Loucy (cell line): ENCODE data around the gene PMEPA1.

Source experiments
- H2AFZ ChIP-seq: fragments of 200-600 bp; sonication (generic); 2 replicates; pipeline ENCODE4 v1.6.0; 2016; ENCODE audit warnings: antibody characterized with exemption, mild to moderate bottlenecking, low read length, moderate library complexity
- H3F3A ChIP-seq: fragments of 200-600 bp; 2 replicates; pipeline ENCODE4 v1.6.0; 2016; ENCODE audit warnings: antibody characterized with exemption, low read depth, mild to moderate bottlenecking
- H3K27me3 ChIP-seq: fragments of 200-600 bp; sonication (generic); 2 replicates; pipeline ENCODE4 v1.6.1; 2014; ENCODE audit warnings: low read length, mild to moderate bottlenecking; ENCODE audit not compliant: insufficient read depth, poor library complexity, severe bottlenecking
- H3K36me3 ChIP-seq: fragments of 200-600 bp; sonication (generic); 2 replicates; pipeline ENCODE4 v1.6.1; 2016; ENCODE audit warnings: low read length; ENCODE audit not compliant: insufficient read depth
- H3K4me1 ChIP-seq: fragments of 200-600 bp; sonication (generic); 2 replicates; pipeline ENCODE4 v1.5.1; 2014; ENCODE audit warnings: low read length, mild to moderate bottlenecking; ENCODE audit not compliant: insufficient read depth, poor library complexity, severe bottlenecking
- H3K4me2 ChIP-seq: fragments of 200-600 bp; sonication (generic); 2 replicates; pipeline ENCODE4 v1.6.0; 2014; ENCODE audit warnings: antibody characterized with exemption, low read length, low read depth, mild to moderate bottlenecking; ENCODE audit not compliant: poor library complexity, severe bottlenecking
- H3K4me3 ChIP-seq: fragments of 200-600 bp; sonication (generic); 2 replicates; pipeline ENCODE4 v1.5.1; 2014; ENCODE audit warnings: low read length, mild to moderate bottlenecking, mixed read lengths; ENCODE audit not compliant: poor library complexity, severe bottlenecking
- H3K79me2 ChIP-seq: fragments of 200-600 bp; sonication (generic); 2 replicates; pipeline ENCODE4 v1.6.1; 2014; ENCODE audit warnings: low read length; ENCODE audit not compliant: insufficient read depth
- H3K9ac ChIP-seq: fragments of 200-600 bp; sonication (generic); 2 replicates; pipeline ENCODE4 v1.6.0; 2014; ENCODE audit warnings: mild to moderate bottlenecking, low read depth, low read length, moderate library complexity; ENCODE audit not compliant: poor library complexity, severe bottlenecking
- H3K9me2 ChIP-seq: fragments of 200-600 bp; sonication (generic); replicated peaks from 2 replicates; pipeline ENCODE4 v1.6.1; 2016; ENCODE audit warnings: low read depth, low read length, mixed read lengths
- H3K9me3 ChIP-seq: fragments of 200-600 bp; sonication (generic); 2 replicates; pipeline ENCODE4 v1.6.1; 2014; ENCODE audit warnings: mild to moderate bottlenecking, antibody characterized with exemption, low read length, low read depth; ENCODE audit not compliant: insufficient read depth
- H4K20me1 ChIP-seq: fragments of 200-600 bp; sonication (generic); 2 replicates; pipeline ENCODE4 v1.6.0; 2014; ENCODE audit warnings: antibody characterized with exemption, low read length, mild to moderate bottlenecking; ENCODE audit not compliant: insufficient read depth, poor library complexity, severe bottlenecking
- CTCF ChIP-seq: fragments of 200-600 bp; sonication (generic); conservative IDR thresholded peaks from 2 replicates; pipeline ENCODE4 v1.5.1; 2014; ENCODE audit warnings: mild to moderate bottlenecking, antibody characterized with exemption, low read length
- EZH2phosphoT487 ChIP-seq: fragments of 200-600 bp; IDR thresholded peaks from 2 replicates; pipeline ENCODE4 v1.6.1; 2018; ENCODE audit warnings: antibody characterized with exemption, mild to moderate bottlenecking, moderate library complexity, borderline replicate concordance

The PMEPA1 gene

GRCh38 chr20:57688295-57688694 lies 21.5 kb downstream of the PMEPA1 start:
- no peaks in the 10 kb centered on the region; the same call in 1 of the 2 replicates for H3F3A ChIP-seq
- H3K27me3 ChIP-seq, result no peaks in the 10 kb centered on the region
- H3K9me3 ChIP-seq, result no peaks in the 10 kb centered on the region
- peak overlapping the region; percentile 51 for H3K9ac ChIP-seq
- H3K4me1 ChIP-seq, result peaks cover 74% of the 10 kb centered on the region
- H2AFZ ChIP-seq, result no peak overlapping the region
- peak overlapping the region; percentile 44 for H3K4me2 ChIP-seq
- TF ChIP-seq CTCF (peak; percentile 37; the same call in 1 of the 2 replicates), EZH2phosphoT487 (no peak)
- peak overlapping the region; percentile 16 for H3K4me3 ChIP-seq
- H3K36me3 ChIP-seq, result no peaks in the 10 kb centered on the region
- peaks cover 34% of the 10 kb centered on the region for H3K79me2 ChIP-seq
- no peaks in the 10 kb centered on the region for H4K20me1 ChIP-seq
- H3K9me2 ChIP-seq, result no peaks in the 10 kb centered on the region

- peaks cover 75% of the 10 kb centered on the region for H3K4me1 ChIP-seq
- H3F3A ChIP-seq, result no peaks in the 10 kb centered on the region; the same call in 1 of the 2 replicates
- no peak overlapping the region for H3K4me3 ChIP-seq
- H2AFZ ChIP-seq, result no peak overlapping the region
- TF ChIP-seq CTCF, result no peak
- TF ChIP-seq EZH2phosphoT487, result no peak
- H3K27me3 ChIP-seq, result no peaks in the 10 kb centered on the region
- no peak overlapping the region for H3K4me2 ChIP-seq
- H3K79me2 ChIP-seq, result peaks cover 32% of the 10 kb centered on the region
- H3K9ac ChIP-seq, result peak overlapping the region; percentile 51
- H3K36me3 ChIP-seq, result no peaks in the 10 kb centered on the region
- no peaks in the 10 kb centered on the region for H3K9me3 ChIP-seq
- no peaks in the 10 kb centered on the region for H3K9me2 ChIP-seq
- H4K20me1 ChIP-seq, result no peaks in the 10 kb centered on the region
These were observed 22.7 kb downstream of the PMEPA1 start for GRCh38 chr20:57686931-57687652.

DNA sequence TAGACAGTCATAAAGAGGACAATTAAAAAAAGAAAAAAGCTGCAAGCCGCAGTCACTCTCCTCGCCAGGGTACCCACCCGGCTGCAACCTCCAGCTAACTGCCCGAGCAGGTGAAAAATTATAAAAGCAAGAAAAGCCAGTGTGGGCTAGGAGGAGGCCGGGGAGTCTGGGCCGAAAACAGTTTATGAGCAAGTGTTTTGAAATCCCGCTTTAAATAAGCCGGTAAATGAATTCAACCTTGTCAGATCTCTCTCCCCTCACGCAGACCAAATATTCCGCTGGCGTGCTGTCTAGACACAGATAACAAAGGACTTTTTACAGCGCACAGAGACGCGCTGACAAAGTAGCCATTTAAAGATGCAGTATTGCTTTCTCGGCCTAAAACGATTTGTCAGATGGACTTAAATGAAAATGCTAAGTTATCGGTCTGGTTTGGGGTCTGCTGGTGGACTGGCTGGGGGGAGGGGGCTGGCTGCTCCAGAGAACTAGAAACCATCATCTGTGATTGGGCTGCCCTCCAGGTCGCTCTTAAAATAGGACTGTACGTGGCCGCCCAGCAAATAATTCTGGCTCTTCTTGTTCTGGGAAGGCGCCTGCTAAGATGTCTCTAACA lies 24.6 kb downstream of the PMEPA1 start:
- Histone ChIP-seq H3F3A (no peaks in the 10 kb centered on the region; the same call in 1 of the 2 replicates), H3K79me2 (peaks cover 34% of the 10 kb centered on the region), H3K9me2 (no peaks in the 10 kb centered on the region), H3K4me3 (peak overlapping the region; percentile 53), H3K4me2 (peak overlapping the region; percentile 54), H3K27me3 (no peaks in the 10 kb centered on the region), H2AFZ (peak overlapping the region; percentile 48; the same call in 1 of the 2 replicates), H3K9ac (peak overlapping the region; percentile 51), H3K36me3 (no peaks in the 10 kb centered on the region), H3K4me1 (peaks cover 78% of the 10 kb centered on the region), H3K9me3 (no peaks in the 10 kb centered on the region), H4K20me1 (no peaks in the 10 kb centered on the region)
- TF ChIP-seq EZH2phosphoT487, result no peak
- TF ChIP-seq CTCF, result no peak
